OCI-LY7 (cell line): ENCODE data around the gene SLC30A4. TPM values are rescaled to one million over a fixed set of nuclear protein-coding genes. Genes with fewer than 3 reads are reported as not detected.

Experiments used
- BruUV-seq: library from RNA; stranded (reverse); fragments of 400-500 nt; replicated peaks from 2 replicates; lab custom pipeline; 2021; lab: Mats Ljungman, UMichigan
- CTCF ChIA-PET: fragments of 300-600 bp; sonication (Branson Sonifier 250); formaldehyde crosslinking; loops from one replicate; lab custom pipeline; 2022; ENCODE audit warnings: antibody characterized with exemption; ENCODE audit not compliant: unreplicated experiment; lab: Charles Lee
- POLR2A ChIA-PET: fragments of 300-600 bp; sonication (Branson Sonifier 250); formaldehyde crosslinking; loops from one replicate; lab custom pipeline; 2022; ENCODE audit warnings: antibody characterized with exemption; lab: Charles Lee
- DNase-seq: peaks from one replicate; pipeline ENCODE4 v3.0.0-alpha.2; 2015; ENCODE audit warnings: low spot score
- H2AFZ ChIP-seq: fragments of 200-600 bp; sonication (generic), shearing (Covaris generic); 2 replicates; pipeline ENCODE4 v1.6.1; 2014; ENCODE audit warnings: mild to moderate bottlenecking, antibody characterized with exemption, low read length, moderate library complexity
- H3K27ac ChIP-seq: fragments of 200-600 bp; sonication (generic); 2 replicates; pipeline ENCODE4 v1.5.1; 2014; ENCODE audit warnings: mixed run types, low read depth, mild to moderate bottlenecking, moderate library complexity, low read length, inconsistent platforms; ENCODE audit not compliant: poor library complexity, severe bottlenecking
- H3K36me3 ChIP-seq: fragments of 200-600 bp; sonication (generic); 2 replicates; pipeline ENCODE4 v1.6.1; 2014; ENCODE audit warnings: mild to moderate bottlenecking, antibody characterized with exemption, low read length, moderate library complexity, mixed read lengths; ENCODE audit not compliant: insufficient read depth
- H3K4me1 ChIP-seq: fragments of 200-600 bp; sonication (generic); 2 replicates; pipeline ENCODE4 v1.5.1; 2014; ENCODE audit warnings: mild to moderate bottlenecking, low read length; ENCODE audit not compliant: insufficient read depth, poor library complexity, severe bottlenecking
- H3K4me2 ChIP-seq: fragments of 200-600 bp; sonication (generic); 2 replicates; pipeline ENCODE4 v1.6.1; 2014; ENCODE audit warnings: mild to moderate bottlenecking, low read length
- H3K4me3 ChIP-seq: fragments of 200-600 bp; sonication (generic); 2 replicates; pipeline ENCODE4 v1.5.1; 2014; ENCODE audit warnings: mild to moderate bottlenecking, low read depth, low read length; ENCODE audit not compliant: poor library complexity, severe bottlenecking
- H3K79me2 ChIP-seq: fragments of 200-600 bp; sonication (generic); 2 replicates; pipeline ENCODE4 v1.6.1; 2016; ENCODE audit warnings: low read depth, mild to moderate bottlenecking, low read length, moderate library complexity, mixed read lengths; ENCODE audit not compliant: insufficient read depth
- H3K9me2 ChIP-seq: fragments of 200-600 bp; sonication (generic); 2 replicates; pipeline ENCODE4 v1.6.1; 2016; ENCODE audit warnings: mild to moderate bottlenecking, low read length, mixed read lengths; ENCODE audit not compliant: insufficient read depth
- H3K9me3 ChIP-seq: fragments of 200-600 bp; sonication (generic); 2 replicates; pipeline ENCODE4 v1.6.1; 2014; ENCODE audit warnings: mild to moderate bottlenecking, mixed run types, low read length, mixed read lengths
- H4K20me1 ChIP-seq: fragments of 200-600 bp; sonication (generic); 2 replicates; pipeline ENCODE4 v1.6.1; 2014; ENCODE audit warnings: mild to moderate bottlenecking, antibody characterized with exemption, low read length, moderate library complexity, mixed read lengths; ENCODE audit not compliant: insufficient read depth
- EZH2phosphoT487 ChIP-seq: fragments of 200-600 bp; sonication (generic); IDR thresholded peaks from 2 replicates; pipeline ENCODE4 v1.6.1; 2018; ENCODE audit warnings: low read depth, borderline replicate concordance, mild to moderate bottlenecking, mixed run types, antibody characterized with exemption, low read length, moderate library complexity, mixed read lengths
- intact Hi-C: fragments of 100-400 bp; cut with micrococcal nuclease; formaldehyde crosslinking; loops from one replicate; pipeline ENCODE4 v1.10.0; 2022; ENCODE audit not compliant: unreplicated experiment
- total RNA-seq, 2 experiments: library from RNA; depleted of rRNA in 1 of 2; stranded (reverse); fragments of >200 nt in 1 of 2; shearing (Covaris generic) in 1 of 2; gene quantifications; 2 replicates each; pipeline ENCODE4 v1.2.3, GENCODE V29; 2014 to 2022
- TF ChIP-seq, protein P1 (sequence below): fragments of 200-600 bp; sonication (generic); conservative IDR thresholded peaks from 2 replicates; pipeline ENCODE4 v1.5.1; 2014; ENCODE audit warnings: mild to moderate bottlenecking, antibody characterized with exemption, low read length, moderate library complexity, mixed read lengths

SLC30A4 gene
- total RNA-seq, 2 experiments from 2014 or later: 0.13 to 3.5 TPM

DNA sequence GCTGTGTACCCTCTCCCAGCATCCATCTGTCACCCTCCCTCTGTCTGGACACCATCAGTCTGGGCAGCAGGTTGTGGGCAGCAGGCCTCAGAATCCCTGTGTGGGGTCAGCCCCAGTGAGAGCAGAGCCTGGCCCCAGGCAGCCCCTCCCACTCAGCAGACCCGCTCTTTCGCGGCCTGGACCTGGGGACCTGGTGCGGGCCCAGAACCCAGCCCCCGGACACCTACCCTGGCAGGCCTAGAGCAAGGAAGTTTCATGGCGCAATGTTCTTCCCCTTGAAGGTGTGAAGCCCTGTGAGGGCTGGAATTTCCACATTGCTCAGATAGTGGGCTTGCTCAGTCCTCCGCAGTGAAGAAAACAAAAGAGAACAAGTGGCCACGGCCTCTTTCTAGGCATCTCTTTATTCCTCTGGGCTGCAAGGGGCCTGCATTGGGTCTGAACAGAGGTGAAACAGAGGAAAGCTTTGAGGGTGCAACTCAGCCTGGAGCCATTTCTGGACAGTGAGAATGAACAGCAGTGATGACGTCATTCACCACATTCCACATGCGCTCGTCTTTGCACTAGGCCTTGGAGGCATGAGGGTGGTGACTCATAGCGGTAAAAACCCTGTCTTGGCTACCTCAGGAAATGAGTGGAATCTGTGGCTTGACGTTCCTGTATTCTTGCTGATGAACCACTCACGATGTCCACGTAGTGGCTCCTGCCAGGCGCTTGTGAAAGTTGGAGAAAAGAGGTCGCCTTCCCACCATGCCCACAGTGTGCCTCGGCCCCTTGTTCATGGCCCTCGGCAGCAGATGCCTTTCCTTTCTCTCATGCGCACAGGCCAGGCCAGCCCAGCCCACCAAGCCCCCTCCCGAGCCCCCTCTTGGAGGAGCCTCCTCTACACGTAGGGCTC, 66.1 kb downstream of the SLC30A4 start:
- Histone ChIP-seq H4K20me1 (no peaks in the 10 kb centered on the region), H3K9me2 (no peaks in the 10 kb centered on the region), H2AFZ (peak overlapping the region; percentile 97; the same call in 1 of the 2 replicates), H3K36me3 (no peaks in the 10 kb centered on the region), H3K27ac (no peak overlapping the region), H3K79me2 (no peaks in the 10 kb centered on the region), H3K9me3 (no peaks in the 10 kb centered on the region), H3K4me1 (peaks cover 29% of the 10 kb centered on the region), H3K4me2 (no peak overlapping the region; the same call in 1 of the 2 replicates), H3K4me3 (no peak overlapping the region)
- no peak for TF ChIP-seq EZH2phosphoT487
- TF ChIP-seq, protein P1, sequence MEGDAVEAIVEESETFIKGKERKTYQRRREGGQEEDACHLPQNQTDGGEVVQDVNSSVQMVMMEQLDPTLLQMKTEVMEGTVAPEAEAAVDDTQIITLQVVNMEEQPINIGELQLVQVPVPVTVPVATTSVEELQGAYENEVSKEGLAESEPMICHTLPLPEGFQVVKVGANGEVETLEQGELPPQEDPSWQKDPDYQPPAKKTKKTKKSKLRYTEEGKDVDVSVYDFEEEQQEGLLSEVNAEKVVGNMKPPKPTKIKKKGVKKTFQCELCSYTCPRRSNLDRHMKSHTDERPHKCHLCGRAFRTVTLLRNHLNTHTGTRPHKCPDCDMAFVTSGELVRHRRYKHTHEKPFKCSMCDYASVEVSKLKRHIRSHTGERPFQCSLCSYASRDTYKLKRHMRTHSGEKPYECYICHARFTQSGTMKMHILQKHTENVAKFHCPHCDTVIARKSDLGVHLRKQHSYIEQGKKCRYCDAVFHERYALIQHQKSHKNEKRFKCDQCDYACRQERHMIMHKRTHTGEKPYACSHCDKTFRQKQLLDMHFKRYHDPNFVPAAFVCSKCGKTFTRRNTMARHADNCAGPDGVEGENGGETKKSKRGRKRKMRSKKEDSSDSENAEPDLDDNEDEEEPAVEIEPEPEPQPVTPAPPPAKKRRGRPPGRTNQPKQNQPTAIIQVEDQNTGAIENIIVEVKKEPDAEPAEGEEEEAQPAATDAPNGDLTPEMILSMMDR: no peak
- no peak for DNase-seq
- BruUV-seq: no TSS peak
- CTCF ChIA-PET: interaction anchor here (1.7 kb wide), 1 partner anchor 157 kb away, joined by 6 read pairs; no protein-coding TSS in a partner anchor
- POLR2A ChIA-PET: no interaction called here
- intact Hi-C loops: loop anchor here (1.0 to 5.0 kb wide), 5 partner anchors 26 to 329 kb away; partner anchors contain the start of genes DUOX1, DUOXA1 and SLC30A4

DNA sequence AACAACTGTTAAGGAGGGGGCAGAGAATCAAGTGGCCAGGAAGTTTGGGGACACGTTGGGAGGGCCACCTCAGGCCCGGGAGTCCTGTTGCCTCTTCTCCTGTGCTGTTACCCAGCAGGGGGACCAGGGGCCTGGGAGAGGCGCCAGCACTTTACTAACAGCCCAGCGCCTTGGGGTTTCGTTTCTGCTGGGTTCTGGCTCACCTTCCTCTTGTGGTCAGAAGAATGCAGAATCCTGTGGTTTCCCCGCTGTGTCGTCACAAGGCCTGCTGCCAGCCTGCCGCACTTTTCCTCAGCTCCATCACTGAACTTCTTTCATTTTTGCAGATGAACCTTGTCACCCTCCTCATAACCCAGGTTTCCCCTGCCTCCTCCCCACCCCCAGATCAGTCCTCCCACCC, 67.7 kb downstream of the SLC30A4 start:
- no peaks in the 10 kb centered on the region for H3K79me2 ChIP-seq
- H3K9me2 ChIP-seq: no peaks in the 10 kb centered on the region
- H3K27ac ChIP-seq: no peak overlapping the region
- no TSS peak for BruUV-seq
- peak; percentile 37 for DNase-seq
- H3K4me1 ChIP-seq: peaks cover 29% of the 10 kb centered on the region
- no peak for TF ChIP-seq EZH2phosphoT487
- TF ChIP-seq, protein P1: no peak
- ChIA-PET POLR2A (interaction anchor here (0.6 kb wide), 1 partner anchor 1111 kb away, joined by 3 read pairs; no protein-coding TSS in a partner anchor), CTCF (interaction anchor here (1.1 kb wide), 1 partner anchor 292 kb away, joined by 3 read pairs; no protein-coding TSS in a partner anchor)
- no peak overlapping the region for H3K4me3 ChIP-seq
- H3K36me3 ChIP-seq: no peaks in the 10 kb centered on the region
- H3K4me2 ChIP-seq: peak overlapping the region; percentile 41
- no peaks in the 10 kb centered on the region for H3K9me3 ChIP-seq
- intact Hi-C loops: loop anchor here (5.0 kb wide), 2 partner anchors 67 to 328 kb away; partner anchors contain the start of genes DUOX1, DUOXA1 and SLC30A4
- H4K20me1 ChIP-seq: no peaks in the 10 kb centered on the region
- H2AFZ ChIP-seq: peak overlapping the region; percentile 81
